Peyer's patch (tissue), 4 donors: ENCODE data around the gene LTB4R. TPM values are rescaled to one million over a fixed set of nuclear protein-coding genes. Genes with fewer than 3 reads are reported as not detected.

Source experiments
- DNase-seq, 3 donors: peaks; one replicate each; pipeline ENCODE4 v3.0.0-alpha.2; 2017 to 2019
- H3K27ac ChIP-seq, 4 donors: fragments of 200-600 bp; sonication (generic); one replicate each; pipeline ENCODE4 v1.5.1; 2016 to 2019
- H3K27me3 ChIP-seq, 2 donors: fragments of 200-600 bp; sonication (generic); one replicate each; pipeline ENCODE4 v1.5.1; 2019
- H3K36me3 ChIP-seq, 3 donors: fragments of 200-600 bp; sonication (generic); one replicate each; pipeline ENCODE4 v1.5.1; 2016 to 2019
- H3K4me1 ChIP-seq, 4 donors: fragments of 200-600 bp; sonication (generic); one replicate each; pipeline ENCODE4 v1.5.1; 2016 to 2019
- H3K4me3 ChIP-seq, 4 donors: fragments of 200-600 bp; sonication (generic); 1 replicate in 3 of 4; 2 replicates in 1 of 4; pipeline ENCODE4 v1.5.1; 2016 to 2019; ENCODE audit warnings: mild to moderate bottlenecking in 1 of 4
- H3K9me3 ChIP-seq, 4 donors: fragments of 200-600 bp; sonication (generic); one replicate each; pipeline ENCODE4 v1.5.1; 2016 to 2019; ENCODE audit warnings: mild to moderate bottlenecking in 1 of 4
- CTCF ChIP-seq, 6 experiments: fragments of 450-650 bp in 4 of 6; fragments of 200-600 bp in 2 of 6; sonication (generic) in 1 of 6; IDR thresholded peaks; one replicate each; pipeline ENCODE4 v1.5.1; 2017 to 2019; ENCODE audit warnings: antibody characterized with exemption in 6 of 6, mild to moderate bottlenecking in 3 of 6, moderate library complexity in 1 of 6
- POLR2A ChIP-seq, 2 donors: fragments of 450-650 bp; IDR thresholded peaks; one replicate each; pipeline ENCODE4 v1.5.1; 2017; ENCODE audit warnings: antibody characterized with exemption in 2 of 2, mild to moderate bottlenecking in 2 of 2, moderate library complexity in 2 of 2
- total RNA-seq, 4 donors: library from RNA; depleted of rRNA; stranded (reverse); fragments of >200 nt; gene quantifications; one replicate each; pipeline ENCODE4 v1.1.0, GENCODE V29; 2016

LTB4R gene
- total RNA-seq, 4 donors from 2014 or later = 5.1 to 28.5 (median 10.1) TPM

GRCh38 chr14:24266344-24267244, 44.7 kb upstream of the LTB4R start:
- Histone ChIP-seq H3K27me3 (no peaks in the 10 kb centered on the region), H3K4me3 (no peak overlapping the region), H3K4me1 (peaks cover 0 to 5% (median 2%) of the 10 kb centered on the region in 4 donors), H3K9me3 (no peaks in the 10 kb centered on the region), H3K36me3 (peaks cover 0 to 39% (median 0%) of the 10 kb centered on the region in 3 donors), H3K27ac (no peak overlapping the region)
- TF ChIP-seq CTCF (IDR thresholded peaks at IDR 0.05) (no peak), POLR2A (IDR thresholded peaks at IDR 0.05) (no peak)
- DNase-seq = no peak

GRCh38 chr14:24267516-24267915, 43.8 kb upstream of the LTB4R start:
- Histone ChIP-seq H3K27me3 (no peaks in the 10 kb centered on the region), H3K27ac (no peak overlapping the region), H3K9me3 (no peaks in the 10 kb centered on the region), H3K4me1 (peaks cover 0 to 9% (median 5%) of the 10 kb centered on the region in 4 donors), H3K36me3 (peaks cover 0 to 39% (median 0%) of the 10 kb centered on the region in 3 donors), H3K4me3 (no peak overlapping the region)
- TF ChIP-seq CTCF (IDR thresholded peaks at IDR 0.05) = no peak
- TF ChIP-seq POLR2A (IDR thresholded peaks at IDR 0.05) = no peak
- no peak for DNase-seq

- H3K36me3 ChIP-seq = peaks cover 0 to 39% (median 0%) of the 10 kb centered on the region in 3 donors
These were observed 43.1 kb upstream of the LTB4R start for GRCh38 chr14:24268225-24268624.

GRCh38 chr14:24269368-24269767, 41.9 kb upstream of the LTB4R start:
- TF ChIP-seq CTCF (IDR thresholded peaks at IDR 0.05) (no peak), POLR2A (IDR thresholded peaks at IDR 0.05) (no peak)
- Histone ChIP-seq H3K27me3 (no peaks in the 10 kb centered on the region), H3K4me3 (no peak overlapping the region), H3K9me3 (no peaks in the 10 kb centered on the region), H3K4me1 (peaks cover 0 to 10% (median 7%) of the 10 kb centered on the region in 4 donors), H3K27ac (no peak overlapping the region), H3K36me3 (peaks cover 0 to 39% (median 0%) of the 10 kb centered on the region in 3 donors)
- DNase-seq = peak in 1 of 3 donors; percentile 34

More at GRCh38 chr14:24268225-24268624, 43.1 kb upstream of the LTB4R start:
- H3K4me3 ChIP-seq = no peak overlapping the region
- no peak for TF ChIP-seq CTCF (IDR thresholded peaks at IDR 0.05)
- no peak for TF ChIP-seq POLR2A (IDR thresholded peaks at IDR 0.05)
- peaks cover 0 to 9% (median 5%) of the 10 kb centered on the region in 4 donors for H3K4me1 ChIP-seq
- DNase-seq = no peak
- H3K27ac ChIP-seq = no peak overlapping the region
- H3K9me3 ChIP-seq = no peaks in the 10 kb centered on the region
- no peaks in the 10 kb centered on the region for H3K27me3 ChIP-seq

GRCh38 chr14:24269910-24270536, 41.3 kb upstream of the LTB4R start:
- Histone ChIP-seq H3K27ac (no peak overlapping the region), H3K4me3 (no peak overlapping the region), H3K9me3 (no peaks in the 10 kb centered on the region), H3K4me1 (peaks cover 0 to 10% (median 7%) of the 10 kb centered on the region in 4 donors), H3K36me3 (peaks cover 0 to 39% (median 0%) of the 10 kb centered on the region in 3 donors), H3K27me3 (no peaks in the 10 kb centered on the region)
- TF ChIP-seq POLR2A (IDR thresholded peaks at IDR 0.05) (no peak), CTCF (IDR thresholded peaks at IDR 0.05) (no peak)
- DNase-seq = peak in 1 of 3 donors; percentile 35
